ENCODE measurements around the gene CLEC17A.
"Not testable (repeated sequence)": the region's sequence is repeated elsewhere in the genome, so short reads cannot be mapped to it uniquely, and the experiment has no call there.

Gene CLEC17A

GRCh38 chr19:14580623-14581237, 2.2 kb upstream of the CLEC17A start:
- DNase-seq (ENCODE audit: low spot score) = no peak

GRCh38 chr19:14584372-14584771, 1.5 kb downstream of the CLEC17A start:
- DNase-seq (ENCODE audit: low spot score) = not testable (repeated sequence)

DNA sequence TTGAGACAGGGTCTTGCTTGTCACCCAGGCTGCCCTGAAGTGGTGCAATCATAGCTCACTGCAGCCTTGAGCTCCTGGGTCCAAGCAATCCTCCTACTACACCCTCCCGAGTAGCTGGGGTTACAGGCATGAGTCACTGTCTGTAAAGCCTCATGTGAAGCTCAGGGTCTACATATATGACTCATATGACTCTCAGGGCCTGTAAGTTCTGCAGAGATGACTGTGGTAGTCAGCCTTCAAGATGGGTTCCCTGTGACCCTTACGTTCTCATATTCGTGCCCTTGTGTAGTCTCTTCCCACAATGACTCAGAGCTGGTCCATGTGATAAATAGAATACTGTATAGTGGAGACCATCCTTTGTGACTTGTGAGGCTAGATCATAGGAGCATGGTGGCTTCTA, 2.3 kb downstream of the CLEC17A start:
- not testable (repeated sequence) for DNase-seq (ENCODE audit: low spot score)

- DNase-seq (ENCODE audit: low spot score) = not testable (repeated sequence)
These were observed 6.5 kb downstream of the CLEC17A start for GRCh38 chr19:14589433-14589832.

DNA sequence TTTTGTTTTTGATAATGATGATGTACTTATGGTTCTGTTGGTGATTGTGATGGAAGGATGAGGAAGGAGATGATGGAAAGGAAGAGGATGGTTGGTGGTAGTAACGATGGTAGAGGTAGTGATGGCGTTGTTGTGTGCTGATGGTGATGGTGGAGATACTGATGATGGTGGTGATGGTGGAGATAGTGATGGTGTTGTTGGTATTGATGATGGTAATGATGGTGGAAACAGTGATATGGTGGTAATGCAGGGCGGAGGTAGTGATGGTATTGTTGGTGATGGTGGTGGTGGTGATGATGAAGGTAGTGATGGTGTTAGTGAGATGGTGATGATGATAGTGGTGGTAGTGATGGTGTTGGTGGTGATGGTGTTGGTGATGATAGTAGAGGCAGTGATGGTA, 12.7 kb downstream of the CLEC17A start:
- DNase-seq (ENCODE audit: low spot score) = no peak

- no peak for DNase-seq (ENCODE audit: low spot score)
These were observed 16.8 kb downstream of the CLEC17A start for GRCh38 chr19:14599548-14600147.

DNA sequence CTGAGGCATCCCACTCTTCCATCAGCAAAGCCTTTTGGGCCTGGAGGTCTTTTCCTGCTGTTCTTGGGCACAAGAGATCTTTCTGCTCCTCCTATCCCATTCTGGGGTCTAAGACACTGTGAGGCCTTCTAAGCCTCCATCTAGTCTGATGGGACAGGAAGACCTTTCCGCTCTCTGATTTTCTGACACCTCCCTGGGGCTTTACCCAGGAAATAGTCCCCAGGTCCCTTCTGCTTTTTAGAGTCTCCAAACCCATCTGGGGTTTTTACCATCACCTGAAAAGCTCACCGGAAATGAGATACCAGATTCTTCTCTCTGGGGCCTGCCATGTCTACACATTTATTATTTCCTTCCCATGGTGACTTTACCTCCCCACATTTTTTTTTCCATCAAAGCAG, 21.1 kb downstream of the CLEC17A start:
- no peak for DNase-seq (ENCODE audit: low spot score)

DNA sequence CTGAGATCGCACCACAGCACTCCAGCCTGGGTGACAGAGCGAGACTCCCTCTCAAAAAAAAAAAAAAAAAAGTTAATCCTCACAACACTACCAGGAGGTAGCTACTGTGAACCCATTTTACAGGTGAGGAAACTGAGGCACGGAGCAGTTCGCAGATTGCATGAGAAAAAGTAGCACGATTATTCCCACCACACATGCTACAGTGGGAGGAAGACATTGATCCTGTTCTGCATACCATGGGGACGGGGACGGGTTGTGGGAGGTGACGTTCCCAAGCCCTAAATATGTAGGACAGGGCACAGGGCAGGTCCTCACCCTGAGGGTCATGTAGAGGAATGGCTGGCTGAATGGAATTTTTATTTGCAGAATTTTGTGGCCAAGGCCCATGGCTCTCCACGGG, 23.7 kb downstream of the CLEC17A start:
- no peak for DNase-seq (ENCODE audit: low spot score)

DNA sequence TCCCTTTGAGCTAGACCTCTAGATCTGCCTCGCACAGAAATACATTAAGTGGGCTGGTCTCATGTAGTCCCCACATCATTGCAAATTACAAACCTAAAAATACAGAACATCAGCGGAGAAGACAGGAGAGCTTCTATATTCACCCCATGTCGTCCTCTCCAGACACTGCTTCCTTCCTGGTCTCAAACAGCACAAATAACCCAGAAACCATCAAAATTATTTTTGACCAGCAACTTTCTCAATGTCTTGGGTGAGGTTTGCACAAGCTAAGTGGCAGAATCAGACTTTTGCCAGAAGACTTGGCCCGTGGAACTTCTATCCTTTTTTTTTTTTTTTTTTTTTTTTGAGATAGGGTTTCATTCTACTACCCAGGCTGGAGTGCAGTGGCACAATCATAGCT, 28.2 kb downstream of the CLEC17A start:
- no peak for DNase-seq (ENCODE audit: low spot score)

- not testable (repeated sequence) for DNase-seq (ENCODE audit: low spot score)
These were observed 29.4 kb downstream of the CLEC17A start for GRCh38 chr19:14612242-14612641.

DNA sequence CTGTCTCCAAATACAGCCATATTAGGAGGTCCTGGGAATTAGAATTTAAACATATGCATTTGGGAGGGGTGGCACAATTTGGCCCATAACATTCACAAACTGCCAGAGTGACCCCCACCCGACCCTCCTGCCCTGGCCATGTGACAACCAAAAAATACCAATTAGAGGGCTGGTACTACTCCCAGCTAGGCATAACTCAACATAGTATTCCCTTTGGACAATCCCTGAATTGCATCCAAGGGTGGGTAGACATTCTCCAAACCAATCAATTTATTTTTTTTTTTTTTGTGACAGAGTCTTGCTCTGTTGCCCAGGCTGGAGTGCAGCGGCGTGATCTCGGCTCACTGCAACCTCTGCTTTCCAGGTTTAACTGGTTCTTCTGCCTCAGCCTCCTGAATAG, 29.8 kb downstream of the CLEC17A start:
- no peak for DNase-seq (ENCODE audit: low spot score)

DNA sequence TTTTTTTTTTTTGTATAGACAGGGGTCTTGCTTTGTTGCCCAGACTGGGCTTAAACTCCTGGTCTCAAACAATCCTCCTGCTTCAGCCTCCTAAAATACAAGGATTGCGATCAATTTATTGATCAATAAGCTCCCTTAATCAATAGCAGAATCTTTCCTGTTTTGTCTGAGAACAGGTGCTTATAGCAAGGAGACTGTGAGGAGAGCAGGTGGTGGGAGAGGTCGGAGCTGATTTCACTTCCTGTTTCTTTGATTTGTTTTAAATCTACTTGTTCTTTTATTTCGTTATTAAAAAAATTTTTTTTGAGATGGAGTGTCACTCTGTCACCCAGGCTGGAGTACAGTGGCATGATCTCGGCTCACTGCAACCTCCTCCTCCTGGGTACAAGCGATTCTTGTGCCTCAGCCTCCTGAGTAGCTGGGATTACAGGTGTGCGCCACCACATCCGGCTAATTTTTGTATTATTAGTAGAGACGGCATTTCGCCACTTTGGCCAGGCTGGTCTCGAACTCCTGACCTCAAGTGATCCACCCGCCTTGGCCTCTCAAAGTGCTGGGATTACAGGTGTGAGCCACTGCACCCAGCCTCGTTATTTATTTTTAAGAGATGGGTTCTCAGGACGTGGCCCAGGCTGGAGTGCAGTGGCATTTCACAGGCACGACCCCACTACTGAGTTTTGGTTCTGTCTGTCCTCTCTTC, 30.7 kb downstream of the CLEC17A start:
- DNase-seq (ENCODE audit: low spot score) = not testable (repeated sequence)

GRCh38 chr19:14614099-14614412, 31.2 kb downstream of the CLEC17A start:
- DNase-seq (ENCODE audit: low spot score) = no peak

DNA sequence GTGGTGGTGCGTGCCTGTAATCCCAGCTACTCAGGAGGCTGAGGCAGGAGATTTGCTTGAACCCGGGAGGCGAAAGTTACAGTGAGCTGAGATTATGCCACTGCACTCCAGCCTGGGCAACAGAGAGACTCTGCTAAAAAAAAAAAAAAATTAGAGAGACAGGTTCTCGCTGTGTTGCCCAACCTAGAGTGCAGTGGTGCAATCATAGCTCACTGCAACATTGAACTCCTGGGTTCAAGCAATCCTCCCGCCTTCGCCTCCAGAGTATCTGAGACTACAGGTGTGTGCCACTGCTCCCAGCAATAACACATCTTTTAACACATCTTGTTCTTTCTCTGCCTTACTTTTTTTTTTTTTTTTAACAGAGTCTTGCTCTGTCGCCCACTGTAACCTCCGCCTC, 32.7 kb downstream of the CLEC17A start:
- no peak for DNase-seq (ENCODE audit: low spot score)

DNA sequence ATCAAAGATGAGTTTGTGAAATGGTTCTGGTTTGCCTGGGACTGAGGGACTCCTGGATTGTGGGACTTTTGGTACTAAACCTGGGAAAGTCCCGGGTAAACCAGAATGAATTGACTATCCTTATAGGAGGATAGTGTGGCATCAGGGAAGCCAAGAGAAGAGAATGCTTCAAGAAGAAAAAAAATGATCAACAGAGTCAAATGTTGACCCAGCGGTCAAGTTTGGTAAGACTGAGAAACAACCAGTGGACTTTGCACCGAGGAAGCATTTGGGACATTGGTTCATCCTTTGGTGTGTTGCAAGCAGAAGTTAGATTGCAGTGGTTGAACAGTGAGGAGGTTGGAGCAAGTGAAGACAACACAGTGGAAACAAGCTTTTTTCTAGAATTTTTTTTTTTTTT, 33.5 kb downstream of the CLEC17A start:
- no peak for DNase-seq (ENCODE audit: low spot score)

- DNase-seq (ENCODE audit: low spot score) = no peak
These were observed 36.5 kb downstream of the CLEC17A start for GRCh38 chr19:14619404-14619803.

- DNase-seq (ENCODE audit: low spot score) = not testable (repeated sequence)
These were observed 41.6 kb downstream of the CLEC17A start for GRCh38 chr19:14624491-14624890.

DNA sequence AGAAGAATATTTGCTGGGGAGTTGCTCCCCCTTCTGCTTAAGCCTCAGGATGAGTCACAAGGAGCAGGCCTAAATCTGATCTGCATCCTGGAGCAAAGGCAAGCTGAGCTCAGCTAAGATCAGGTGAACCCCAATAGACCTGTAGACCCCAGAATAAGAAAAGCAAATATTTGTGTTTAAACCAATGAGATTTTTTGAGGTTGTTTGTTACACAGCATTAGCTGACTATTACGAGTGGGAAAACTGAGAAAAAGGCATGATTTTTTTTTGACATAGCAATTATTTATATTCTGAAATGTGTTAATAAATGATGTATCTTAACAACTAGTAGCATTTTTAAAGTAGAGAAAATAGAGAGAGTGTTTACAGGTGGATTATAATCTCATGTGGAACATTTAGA, 46.7 kb downstream of the CLEC17A start:
- no peak for DNase-seq (ENCODE audit: low spot score)

DNA sequence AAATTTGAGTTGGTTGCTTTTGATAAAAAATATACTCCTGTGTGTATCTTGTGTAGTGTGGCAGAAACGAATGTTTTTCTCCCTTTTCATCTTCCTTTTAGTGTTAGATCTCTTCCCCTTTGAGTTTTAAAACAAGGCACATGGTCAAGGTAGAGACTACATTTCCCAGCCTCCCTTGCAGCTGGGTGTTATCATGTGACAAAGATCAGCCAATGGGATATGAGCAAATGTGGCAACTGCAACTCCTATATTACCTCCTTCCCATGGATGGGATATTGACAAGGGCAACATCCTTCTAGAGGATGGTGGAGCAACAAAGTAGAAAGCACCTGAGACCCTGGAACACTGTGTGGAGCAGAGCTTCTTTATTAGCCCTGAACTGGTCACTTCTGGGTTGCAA, 49.4 kb downstream of the CLEC17A start:
- no peak for DNase-seq (ENCODE audit: low spot score)

DNA sequence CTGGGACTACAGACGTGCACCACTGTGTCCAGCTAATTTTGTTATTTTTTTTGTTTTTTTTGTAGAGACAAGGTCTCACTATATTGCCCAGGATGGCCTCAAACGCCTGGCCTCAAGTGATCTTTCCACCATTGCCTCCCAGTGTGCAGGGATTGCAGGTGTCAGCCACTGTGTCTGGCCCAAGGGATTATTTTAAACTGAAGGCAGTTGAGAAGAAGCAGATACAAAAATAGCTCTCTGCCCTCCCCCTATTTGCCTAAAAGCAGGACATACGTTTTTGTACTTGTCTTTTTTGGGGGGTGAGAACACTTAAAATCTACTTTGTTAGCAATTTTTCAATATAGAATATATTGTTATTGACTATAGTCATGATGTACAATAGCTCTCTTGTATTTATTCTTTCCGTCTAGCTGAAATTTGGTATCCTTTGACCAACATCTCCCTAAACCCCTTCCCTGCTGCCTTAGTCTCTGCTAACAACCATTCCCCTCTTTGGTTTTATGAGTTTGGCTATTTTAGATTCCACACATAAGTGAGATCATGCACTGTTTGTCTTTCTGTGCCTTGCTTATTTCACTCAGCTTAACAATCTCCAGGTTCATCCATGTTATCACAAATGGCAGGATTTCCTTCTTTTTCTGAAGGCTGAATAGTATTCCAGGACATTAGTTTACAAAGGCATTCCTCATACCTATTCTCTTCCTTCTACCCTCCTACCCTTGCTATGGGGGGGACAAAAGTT, 56.8 kb downstream of the CLEC17A start:
- no peak for DNase-seq (ENCODE audit: low spot score)

GRCh38 chr19:14648506-14648905, 65.6 kb downstream of the CLEC17A start:
- DNase-seq (ENCODE audit: low spot score) = no peak

DNA sequence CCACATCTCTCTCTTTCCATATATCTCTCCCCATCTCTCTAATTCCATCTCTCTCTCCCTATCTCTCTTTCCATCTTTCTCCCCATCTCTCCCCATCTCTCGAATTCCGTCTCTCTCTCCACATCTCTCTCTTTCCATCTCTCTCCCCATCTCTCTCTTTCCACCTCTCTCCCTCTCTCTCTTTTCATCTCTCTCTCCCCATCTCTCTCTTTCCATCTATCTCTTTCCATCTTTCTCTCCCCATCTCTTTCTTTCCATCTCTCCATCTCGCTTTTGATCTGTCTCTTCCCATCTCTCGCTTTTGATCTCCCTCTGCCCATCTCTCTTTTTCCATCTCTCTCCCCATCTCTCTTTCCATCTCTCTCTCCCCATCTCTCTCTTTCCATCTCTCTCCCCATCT, 66.1 kb downstream of the CLEC17A start:
- no peak for DNase-seq (ENCODE audit: low spot score)

DNA sequence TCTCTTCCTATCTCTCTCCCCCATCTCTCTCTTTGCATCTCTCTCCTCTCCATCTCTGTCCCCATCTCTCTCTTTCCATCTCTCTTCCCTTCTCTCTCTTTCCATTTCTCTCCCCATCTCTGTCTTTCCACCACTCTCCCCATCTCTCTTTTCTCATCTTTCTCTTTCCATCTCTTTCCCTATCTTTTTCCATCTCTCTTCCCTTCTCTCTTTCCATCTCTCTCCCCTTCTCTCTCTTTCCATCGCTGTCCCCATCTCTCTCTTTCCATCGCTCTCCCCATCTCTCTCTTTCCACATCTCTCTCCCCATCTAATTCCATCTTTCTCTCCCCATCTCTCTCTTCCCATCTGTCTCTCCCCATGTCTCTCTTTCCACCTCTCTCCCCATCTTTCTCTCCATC, 67.3 kb downstream of the CLEC17A start:
- DNase-seq (ENCODE audit: low spot score) = no peak

Data from hepatic stellate cell (primary cell).